GM23338 (cell line): ENCODE measurements around the gene SUMO4. TPM values are rescaled to one million over a fixed set of nuclear protein-coding genes. Genes with fewer than 3 reads are reported as not detected.
A peak's percentile ranks its signal among the peaks of the same experiment; 100 is the strongest.

Experiments
- ATAC-seq: fragments of 200-7000 bp; cut with Tn5 transposase; 3 replicates; pipeline ENCODE4 v1.9.1; 2020
- DNase-seq: peaks from one replicate; pipeline ENCODE4 v3.0.0-alpha.2; 2015; ENCODE audit warnings: low spot score
- H2AFZ ChIP-seq: fragments of 200-600 bp; sonication (generic); 2 replicates; pipeline ENCODE4 v1.8.0; 2016; ENCODE audit warnings: antibody characterized with exemption, mild to moderate bottlenecking, moderate library complexity
- H3F3A ChIP-seq: fragments of 200-600 bp; sonication (generic); replicated peaks from 2 replicates; pipeline ENCODE4 v1.8.0; 2017; ENCODE audit warnings: antibody characterized with exemption, mixed run types, low read depth
- H3K27ac ChIP-seq: fragments of 200-600 bp; sonication (generic); 2 replicates; pipeline ENCODE4 v1.6.1; 2016; ENCODE audit warnings: low read depth
- H3K27me3 ChIP-seq: fragments of 200-600 bp; sonication (generic); 2 replicates; pipeline ENCODE4 v1.8.0; 2016; ENCODE audit warnings: mild to moderate bottlenecking, mixed run types, moderate library complexity; ENCODE audit not compliant: insufficient read depth
- H3K36me3 ChIP-seq: fragments of 200-600 bp; sonication (generic); 2 replicates; pipeline ENCODE4 v1.8.0; 2016; ENCODE audit warnings: mild to moderate bottlenecking; ENCODE audit not compliant: insufficient read depth
- H3K4me1 ChIP-seq: fragments of 200-600 bp; sonication (generic); 2 replicates; pipeline ENCODE4 v1.8.0; 2016; ENCODE audit warnings: mild to moderate bottlenecking, moderate library complexity; ENCODE audit not compliant: insufficient read depth
- H3K4me2 ChIP-seq: fragments of 200-600 bp; sonication (generic); 2 replicates; pipeline ENCODE4 v1.7.1; 2017; ENCODE audit warnings: mixed run types
- H3K4me3 ChIP-seq: fragments of 200-600 bp; sonication (generic); 2 replicates; pipeline ENCODE4 v1.6.1; 2016; ENCODE audit warnings: mixed run types
- H3K79me2 ChIP-seq: fragments of 200-600 bp; sonication (generic); replicated peaks from 2 replicates; pipeline ENCODE4 v1.8.0; 2017; ENCODE audit warnings: mild to moderate bottlenecking; ENCODE audit not compliant: insufficient read depth
- H3K9me2 ChIP-seq: fragments of 200-600 bp; sonication (generic); 2 replicates; pipeline ENCODE4 v1.8.0; 2017; ENCODE audit not compliant: insufficient read depth
- H4K20me1 ChIP-seq: fragments of 200-600 bp; sonication (generic); replicated peaks from 2 replicates; pipeline ENCODE4 v1.8.0; 2017; ENCODE audit warnings: mild to moderate bottlenecking; ENCODE audit not compliant: insufficient read depth
- H3K27ac Mint-ChIP-seq: 2 replicates; pipeline ENCODE4 v1.8.0; 2020; ENCODE audit warnings: inconsistent platforms, mild to moderate bottlenecking, moderate library complexity, mixed read lengths
- H3K27me3 Mint-ChIP-seq: 3 replicates; pipeline ENCODE4 v1.8.0; 2022; ENCODE audit warnings: low read depth, mild to moderate bottlenecking, moderate library complexity, mixed read lengths, inconsistent platforms; ENCODE audit not compliant: insufficient read depth, poor library complexity
- H3K36me3 Mint-ChIP-seq: 3 replicates; pipeline ENCODE4 v1.8.0; 2021; ENCODE audit warnings: low read depth, mild to moderate bottlenecking, inconsistent platforms, moderate library complexity, mixed read lengths
- H3K4me1 Mint-ChIP-seq: 3 replicates; pipeline ENCODE4 v1.8.0; 2020; ENCODE audit warnings: mild to moderate bottlenecking, inconsistent platforms, mixed read lengths
- H3K4me3 Mint-ChIP-seq: 3 replicates; pipeline ENCODE4 v1.8.0; 2021; ENCODE audit warnings: moderate library complexity, mild to moderate bottlenecking, inconsistent platforms, mixed read lengths
- H3K9me3 Mint-ChIP-seq: 3 replicates; pipeline ENCODE4 v1.8.0; 2020; ENCODE audit warnings: moderate library complexity, mild to moderate bottlenecking, inconsistent platforms, mixed read lengths
- EZH2 ChIP-seq: fragments of 200-600 bp; sonication (generic); IDR thresholded peaks from one replicate; pipeline ENCODE4 v1.8.0; 2017; ENCODE audit warnings: antibody characterized with exemption, mild to moderate bottlenecking, low read depth; ENCODE audit not compliant: unreplicated experiment
- REST ChIP-seq: IDR thresholded peaks from one replicate; pipeline ENCODE4 v1.6.1; 2018; ENCODE audit warnings: antibody characterized with exemption; ENCODE audit not compliant: unreplicated experiment
- ZNF462 ChIP-seq: fragments of 250-450 bp; sonication (Bioruptor Pico); IDR thresholded peaks from 2 replicates; pipeline ENCODE4 v1.5.0; 2020; ENCODE audit warnings: mild to moderate bottlenecking, moderate library complexity
- polyA plus RNA-seq: library from polyadenylated mRNA; unstranded; fragments of >200 nt; fragmentation: Nextera tagmentation; extraction: Ambion mirVana; gene quantifications from 2 replicates; pipeline ENCODE4 v1.2.1, GENCODE V29; 2016
- total RNA-seq: library from RNA; depleted of rRNA; stranded (reverse); fragments of >200 nt; shearing (Covaris generic); gene quantifications from 2 replicates; pipeline ENCODE4 v1.2.3, GENCODE V29; 2014

SUMO4 gene
- total and polyA plus RNA-seq, 2 experiments from 2014 or later = 1.9 to 2.1 TPM

GRCh38 chr6:149362289-149362688, 37.8 kb upstream of the SUMO4 start (continued):
- TF ChIP-seq REST = no peak

GRCh38 chr6:149363154-149363553, 36.9 kb upstream of the SUMO4 start:
- H3K4me3 ChIP-seq = no peak overlapping the region
- TF ChIP-seq EZH2 (no peak), ZNF462 (0 out of 2 replicates have a peak, but pooled peaks have one; percentile 9)
- no peak overlapping the region for H3K27ac Mint-ChIP-seq
- H3K4me3 Mint-ChIP-seq = no peak overlapping the region
- peaks cover 8% of the 10 kb centered on the region for H3K36me3 Mint-ChIP-seq
- ATAC-seq = peak; percentile 70
- H3K9me2 ChIP-seq = no peaks in the 10 kb centered on the region
- H3K4me1 ChIP-seq = peaks cover 23% of the 10 kb centered on the region
- no peaks in the 10 kb centered on the region for H3F3A ChIP-seq
- peaks cover 30% of the 10 kb centered on the region for H3K4me1 Mint-ChIP-seq
- no peaks in the 10 kb centered on the region for H3K36me3 ChIP-seq
- no peak overlapping the region for H3K27ac ChIP-seq
- H3K9me3 Mint-ChIP-seq = no peaks in the 10 kb centered on the region
- no peak overlapping the region for H2AFZ ChIP-seq
- H3K79me2 ChIP-seq = peaks cover 100% of the 10 kb centered on the region
- H3K27me3 Mint-ChIP-seq = no peaks in the 10 kb centered on the region
- peak; percentile 51 for DNase-seq
- no peak overlapping the region; the same call in 1 of the 2 replicates for H3K4me2 ChIP-seq
- no peaks in the 10 kb centered on the region for H3K27me3 ChIP-seq
- H4K20me1 ChIP-seq = peaks cover 46% of the 10 kb centered on the region
